Natural killer cell (primary cell): ENCODE data around the gene HOXD11. TPM values are rescaled to one million over a fixed set of nuclear protein-coding genes. Genes with fewer than 3 reads are reported as not detected.

ENCODE experiments used
- ATAC-seq, 3 donors: fragments of 150-1000 bp in 2 of 3; fragments of 200-7000 bp in 1 of 3; cut with Tn5 transposase; 1 replicate in 1 of 3; 2 replicates in 2 of 3; pipeline ENCODE4 v1.10.0; 2021; ENCODE audit warnings: mild to moderate bottlenecking in 2 of 3, moderate library complexity in 2 of 3
- DNase-seq, 2 donors: peaks; one replicate each; pipeline versions ENCODE4 v3.0.0 to v3.0.0-alpha.2; 2013 to 2021; ENCODE audit warnings: mixed read lengths in 1 of 2
- H3K27ac ChIP-seq: one replicate; pipeline ENCODE4 v1.5.1; 2013; ENCODE audit warnings: mild to moderate bottlenecking, low read length
- H3K27me3 ChIP-seq: one replicate; pipeline ENCODE4 v1.6.1; 2013; ENCODE audit warnings: low read length; ENCODE audit not compliant: control insufficient read depth, insufficient read depth
- H3K36me3 ChIP-seq: one replicate; pipeline ENCODE4 v1.6.1; 2013; ENCODE audit warnings: low read length; ENCODE audit not compliant: control insufficient read depth, insufficient read depth
- H3K4me1 ChIP-seq: one replicate; pipeline ENCODE4 v1.6.1; 2013; ENCODE audit warnings: low read length; ENCODE audit not compliant: control insufficient read depth, insufficient read depth
- H3K4me3 ChIP-seq: one replicate; pipeline ENCODE4 v1.5.1; 2013; ENCODE audit warnings: low read length
- H3K9me3 ChIP-seq: one replicate; pipeline ENCODE4 v1.6.1; 2013; ENCODE audit warnings: low read length; ENCODE audit not compliant: control insufficient read depth, insufficient read depth
- H3K27ac Mint-ChIP-seq, 2 donors: one replicate each; pipeline ENCODE4 v1.8.0; 2022; ENCODE audit warnings: mild to moderate bottlenecking in 2 of 2, mixed read lengths in 2 of 2, moderate library complexity in 1 of 2
- H3K27me3 Mint-ChIP-seq, 2 donors: one replicate each; pipeline ENCODE4 v1.8.0; 2022; ENCODE audit warnings: low read depth in 2 of 2, mixed read lengths in 2 of 2
- H3K36me3 Mint-ChIP-seq: one replicate; pipeline ENCODE4 v1.8.0; 2022; ENCODE audit warnings: mixed read lengths
- H3K4me1 Mint-ChIP-seq, 2 donors: one replicate each; pipeline ENCODE4 v1.8.0; 2022; ENCODE audit warnings: mixed read lengths in 2 of 2
- H3K4me3 Mint-ChIP-seq: one replicate; pipeline ENCODE4 v1.8.0; 2022; ENCODE audit warnings: mild to moderate bottlenecking, moderate library complexity, mixed read lengths
- H3K9me3 Mint-ChIP-seq, 2 donors: one replicate each; pipeline ENCODE4 v1.8.0; 2022; ENCODE audit warnings: mixed read lengths in 2 of 2
- WGBS: methylation state at CpG from one replicate; pipeline ENCODE4 v1.1.7; 2013; ENCODE audit warnings: missing lambda C conversion rate; ENCODE audit not compliant: insufficient coverage; 5-methylcytosine and 5-hydroxymethylcytosine counted together
- intact Hi-C: fragments of 100-400 bp; cut with micrococcal nuclease; formaldehyde crosslinking; loops from one replicate; pipeline ENCODE4 v1.14.2; 2022
- total RNA-seq, 4 donors: library from RNA; stranded (reverse); fragments of 120-200 nt in 1 of 4; gene quantifications; one replicate each; pipeline versions ENCODE4 v1.2.3 to v1.2.4, GENCODE V29; 2013 to 2022
- TF ChIP-seq, protein P1 (sequence below): fragments of 200-600 bp; IDR thresholded peaks from one replicate; pipeline ENCODE4 v1.8.0; 2022; ENCODE audit warnings: antibody characterized with exemption

HOXD11 gene
- total RNA-seq, 3 donors from 2014 or later (not counting 1 experiment from before 2014, with no cell fraction given), result not detected

DNA sequence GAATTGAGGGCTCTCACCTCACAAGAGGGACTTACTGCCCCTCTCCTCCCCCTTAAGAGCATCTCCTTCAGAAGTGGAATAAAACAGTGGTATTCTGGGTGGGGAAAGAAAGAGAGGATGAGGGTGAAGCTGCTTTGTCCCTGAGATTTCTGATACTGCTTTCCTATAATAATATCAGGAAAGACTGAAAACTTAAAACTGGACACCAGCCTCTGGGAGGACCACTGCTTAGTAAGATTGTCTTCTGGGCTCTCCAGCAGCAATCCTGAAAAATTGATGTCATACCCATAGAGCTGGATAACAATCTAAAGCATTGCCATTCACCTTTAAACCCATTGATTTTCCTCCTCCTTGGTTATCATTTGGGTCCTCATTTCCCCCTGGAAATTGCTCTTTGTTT lies 39.6 kb downstream of the HOXD11 start:
- Mint-ChIP-seq H3K27ac (no peak overlapping the region), H3K4me3 (no peak overlapping the region), H3K4me1 (peaks cover 0 to 6% of the 10 kb centered on the region in 2 donors), H3K27me3 (peaks cover 70 to 82% of the 10 kb centered on the region in 2 donors), H3K36me3 (peaks cover 2% of the 10 kb centered on the region), H3K9me3 (peaks cover 0 to 2% of the 10 kb centered on the region in 2 donors)
- Histone ChIP-seq H3K4me1 (no peaks in the 10 kb centered on the region), H3K9me3 (no peaks in the 10 kb centered on the region), H3K36me3 (no peaks in the 10 kb centered on the region), H3K4me3 (no peak overlapping the region), H3K27ac (no peak overlapping the region), H3K27me3 (peaks cover 62% of the 10 kb centered on the region)
- ATAC-seq, result no peak
- intact Hi-C loops, result no loop called here
- TF ChIP-seq, protein P1, sequence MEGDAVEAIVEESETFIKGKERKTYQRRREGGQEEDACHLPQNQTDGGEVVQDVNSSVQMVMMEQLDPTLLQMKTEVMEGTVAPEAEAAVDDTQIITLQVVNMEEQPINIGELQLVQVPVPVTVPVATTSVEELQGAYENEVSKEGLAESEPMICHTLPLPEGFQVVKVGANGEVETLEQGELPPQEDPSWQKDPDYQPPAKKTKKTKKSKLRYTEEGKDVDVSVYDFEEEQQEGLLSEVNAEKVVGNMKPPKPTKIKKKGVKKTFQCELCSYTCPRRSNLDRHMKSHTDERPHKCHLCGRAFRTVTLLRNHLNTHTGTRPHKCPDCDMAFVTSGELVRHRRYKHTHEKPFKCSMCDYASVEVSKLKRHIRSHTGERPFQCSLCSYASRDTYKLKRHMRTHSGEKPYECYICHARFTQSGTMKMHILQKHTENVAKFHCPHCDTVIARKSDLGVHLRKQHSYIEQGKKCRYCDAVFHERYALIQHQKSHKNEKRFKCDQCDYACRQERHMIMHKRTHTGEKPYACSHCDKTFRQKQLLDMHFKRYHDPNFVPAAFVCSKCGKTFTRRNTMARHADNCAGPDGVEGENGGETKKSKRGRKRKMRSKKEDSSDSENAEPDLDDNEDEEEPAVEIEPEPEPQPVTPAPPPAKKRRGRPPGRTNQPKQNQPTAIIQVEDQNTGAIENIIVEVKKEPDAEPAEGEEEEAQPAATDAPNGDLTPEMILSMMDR, result no peak
- no peak for DNase-seq

DNA sequence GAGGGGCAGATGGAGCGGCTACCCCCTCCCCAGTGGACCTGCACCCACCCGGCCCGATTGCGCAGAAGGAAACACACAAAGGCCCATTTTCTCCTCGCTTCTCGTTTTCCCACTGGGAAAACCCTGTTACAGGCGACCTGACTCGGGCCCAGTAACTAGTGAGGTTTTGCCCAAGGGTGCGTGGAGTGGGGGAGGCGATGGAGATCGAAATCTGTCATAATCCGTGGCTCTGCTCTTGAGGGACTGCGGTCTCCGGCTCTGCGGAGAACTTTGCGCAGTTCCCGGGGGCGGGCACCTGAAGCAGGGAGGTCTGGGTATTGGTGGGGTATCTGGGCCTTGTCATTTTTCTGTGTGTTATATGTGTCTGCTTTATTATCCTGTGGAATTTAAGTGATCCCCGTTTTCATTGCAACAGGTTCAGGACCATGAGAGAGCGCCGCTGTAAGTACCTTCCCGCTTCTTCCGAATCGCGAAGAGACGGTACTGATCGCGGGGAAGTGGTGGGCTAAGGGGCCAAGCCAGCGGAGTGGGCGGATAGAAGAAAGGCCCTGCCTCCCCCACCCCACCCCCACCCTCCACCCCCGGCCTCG lies 40.2 kb downstream of the HOXD11 start:
- peaks cover 0 to 2% of the 10 kb centered on the region in 2 donors for H3K9me3 Mint-ChIP-seq
- H3K4me1 Mint-ChIP-seq, result peaks cover 0 to 6% of the 10 kb centered on the region in 2 donors
- TF ChIP-seq, protein P1, result no peak
- H3K27me3 Mint-ChIP-seq, result peaks cover 66 to 75% of the 10 kb centered on the region in 2 donors
- WGBS, result 17% methylated on average over 28 of the region's 32 CpGs
- DNase-seq, result no peak
- H3K4me1 ChIP-seq, result no peaks in the 10 kb centered on the region
- no peak overlapping the region for H3K4me3 ChIP-seq
- H3K9me3 ChIP-seq, result no peaks in the 10 kb centered on the region
- no peak overlapping the region for H3K4me3 Mint-ChIP-seq
- intact Hi-C loops, result no loop called here
- H3K36me3 ChIP-seq, result no peaks in the 10 kb centered on the region
- H3K27ac ChIP-seq, result no peak overlapping the region
- no peaks in the 10 kb centered on the region for H3K36me3 Mint-ChIP-seq
- no peak overlapping the region for H3K27ac Mint-ChIP-seq
- H3K27me3 ChIP-seq, result peaks cover 56% of the 10 kb centered on the region
- no peak for ATAC-seq

DNA sequence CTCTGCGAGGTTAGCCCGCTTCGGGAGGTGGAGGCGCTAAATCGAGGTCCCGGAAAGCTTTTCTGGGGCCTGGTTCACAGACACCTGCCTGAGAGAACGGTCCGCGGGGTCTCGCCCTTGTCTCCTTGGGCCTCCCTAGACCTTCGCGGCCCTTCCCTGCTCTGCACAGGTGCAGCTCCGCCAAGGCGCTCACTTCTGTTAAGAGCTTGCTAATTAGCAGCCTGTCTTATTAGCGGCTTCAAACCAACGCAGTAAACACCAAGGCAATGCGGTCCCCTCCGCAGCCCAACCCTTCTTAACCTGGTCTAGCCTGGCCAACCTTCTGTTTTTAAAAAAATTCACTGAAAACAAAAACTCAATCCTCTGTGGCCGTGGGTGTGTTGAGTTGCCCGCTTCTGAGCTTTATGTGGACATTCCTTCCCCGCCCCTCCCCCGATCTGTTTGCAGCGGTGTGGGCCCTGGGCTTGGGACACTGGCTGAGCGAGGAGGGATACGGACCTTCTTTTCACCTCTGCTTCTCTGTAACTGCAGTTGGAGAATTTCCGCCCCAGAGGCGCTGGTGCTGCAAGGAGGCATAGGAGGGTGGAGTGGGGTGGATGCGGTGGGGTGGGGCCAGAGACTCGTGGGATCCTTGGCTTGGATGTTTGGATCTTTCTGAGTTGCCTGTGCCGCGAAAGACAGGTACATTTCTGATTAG lies 40.9 kb downstream of the HOXD11 start:
- no peak overlapping the region for H3K4me3 ChIP-seq
- no peak overlapping the region for H3K27ac Mint-ChIP-seq
- H3K27ac ChIP-seq, result no peak overlapping the region
- H3K9me3 ChIP-seq, result no peaks in the 10 kb centered on the region
- H3K36me3 Mint-ChIP-seq, result no peaks in the 10 kb centered on the region
- TF ChIP-seq, protein P1, result no peak
- peaks cover 0 to 1% of the 10 kb centered on the region in 2 donors for H3K9me3 Mint-ChIP-seq
- peaks cover 67 to 71% of the 10 kb centered on the region in 2 donors for H3K27me3 Mint-ChIP-seq
- 13% methylated on average over 31 of the region's 31 CpGs for WGBS
- H3K4me1 ChIP-seq, result peaks cover 4% of the 10 kb centered on the region
- no peaks in the 10 kb centered on the region for H3K36me3 ChIP-seq
- ATAC-seq, result no peak
- no peak for DNase-seq
- peaks cover 0 to 6% of the 10 kb centered on the region in 2 donors for H3K4me1 Mint-ChIP-seq
- peaks cover 60% of the 10 kb centered on the region for H3K27me3 ChIP-seq
- no peak overlapping the region for H3K4me3 Mint-ChIP-seq
- intact Hi-C loops, result no loop called here
